ENCODE results near the gene IGFALS.
A peak's percentile ranks its signal among the peaks of the same experiment; 100 is the strongest.

IGFALS gene

DNA sequence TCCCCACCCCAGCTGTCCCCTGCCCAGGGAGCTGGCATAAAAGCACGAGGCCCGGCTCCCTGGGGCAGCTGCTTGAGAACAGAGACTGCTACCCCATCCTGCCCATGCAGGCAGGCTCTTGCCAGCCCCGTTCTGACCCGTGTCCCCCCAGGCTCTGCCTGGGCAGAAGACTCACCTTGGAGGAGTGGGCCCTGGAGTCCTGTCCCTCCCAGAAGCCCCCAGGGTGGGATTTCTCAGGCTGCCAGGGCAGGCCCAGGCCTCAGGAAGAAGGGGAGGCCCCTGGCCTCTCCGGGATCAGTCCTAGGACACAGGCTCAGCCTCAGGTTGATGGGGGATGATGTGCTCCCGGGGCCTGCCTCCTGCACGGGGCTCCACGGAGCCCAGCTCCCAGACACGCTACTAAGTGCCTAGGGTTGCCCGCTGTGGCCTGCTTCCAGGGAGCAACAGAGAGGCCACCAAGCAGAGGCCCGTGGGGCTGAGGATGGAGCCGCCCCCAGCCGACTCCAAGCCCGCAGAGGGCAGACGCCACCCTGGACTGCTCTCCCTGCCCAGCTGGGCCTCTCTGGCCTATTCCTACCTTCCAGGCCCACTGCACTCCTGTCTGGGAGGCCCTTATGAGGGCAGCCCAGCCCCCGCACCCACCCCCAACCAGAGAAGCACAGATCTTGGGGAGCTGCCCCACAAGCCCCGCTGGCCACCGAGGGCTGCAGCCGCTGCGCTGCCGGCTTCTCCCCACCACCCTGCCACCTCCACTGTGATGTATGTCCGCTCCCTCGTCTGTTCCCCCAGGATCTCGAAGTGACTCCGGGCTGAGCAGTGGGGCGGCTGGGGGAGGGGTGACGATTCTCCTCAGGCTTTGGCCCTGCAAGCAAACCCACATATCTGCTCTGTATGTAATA is 23.9 kb downstream of the IGFALS start:
- H3K27ac ChIP-seq, result peak overlapping the region; percentile 88
- TF ChIP-seq, protein P1, sequence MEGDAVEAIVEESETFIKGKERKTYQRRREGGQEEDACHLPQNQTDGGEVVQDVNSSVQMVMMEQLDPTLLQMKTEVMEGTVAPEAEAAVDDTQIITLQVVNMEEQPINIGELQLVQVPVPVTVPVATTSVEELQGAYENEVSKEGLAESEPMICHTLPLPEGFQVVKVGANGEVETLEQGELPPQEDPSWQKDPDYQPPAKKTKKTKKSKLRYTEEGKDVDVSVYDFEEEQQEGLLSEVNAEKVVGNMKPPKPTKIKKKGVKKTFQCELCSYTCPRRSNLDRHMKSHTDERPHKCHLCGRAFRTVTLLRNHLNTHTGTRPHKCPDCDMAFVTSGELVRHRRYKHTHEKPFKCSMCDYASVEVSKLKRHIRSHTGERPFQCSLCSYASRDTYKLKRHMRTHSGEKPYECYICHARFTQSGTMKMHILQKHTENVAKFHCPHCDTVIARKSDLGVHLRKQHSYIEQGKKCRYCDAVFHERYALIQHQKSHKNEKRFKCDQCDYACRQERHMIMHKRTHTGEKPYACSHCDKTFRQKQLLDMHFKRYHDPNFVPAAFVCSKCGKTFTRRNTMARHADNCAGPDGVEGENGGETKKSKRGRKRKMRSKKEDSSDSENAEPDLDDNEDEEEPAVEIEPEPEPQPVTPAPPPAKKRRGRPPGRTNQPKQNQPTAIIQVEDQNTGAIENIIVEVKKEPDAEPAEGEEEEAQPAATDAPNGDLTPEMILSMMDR (conservative IDR thresholded peaks at IDR 0.05), result no peak

DNA sequence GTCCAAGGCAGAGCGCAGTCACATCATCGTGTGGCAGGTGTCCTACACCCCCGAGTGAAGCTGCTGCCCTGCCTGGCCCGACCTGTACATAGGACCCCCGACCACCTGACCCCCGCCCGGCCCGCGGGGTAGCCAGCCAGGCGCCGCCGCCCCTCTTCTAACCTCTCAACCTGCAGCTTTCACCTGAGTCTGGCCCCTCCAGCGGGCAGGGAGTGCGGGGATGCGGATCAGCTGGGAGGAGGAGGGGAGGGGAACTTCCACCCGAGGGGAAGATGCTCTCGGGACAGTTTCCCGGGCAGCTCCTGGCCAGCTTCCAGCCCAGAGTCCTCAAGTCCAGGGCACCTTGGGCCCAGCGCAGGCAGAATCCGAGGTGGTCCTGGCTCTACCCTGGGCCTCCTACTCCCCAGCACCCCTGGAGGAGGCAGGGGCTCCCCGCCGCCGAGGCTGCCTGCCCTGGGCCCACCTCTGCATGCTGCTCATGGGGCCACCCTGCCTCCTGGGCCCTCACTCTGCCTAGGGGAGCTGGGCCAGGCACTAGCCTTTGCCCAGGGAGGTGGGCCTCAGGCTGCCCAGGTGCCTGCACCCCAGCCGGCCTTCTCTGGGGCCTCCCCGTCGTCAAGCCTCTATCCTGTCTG is 24.6 kb downstream of the IGFALS start:
- TF ChIP-seq, protein P1 (conservative IDR thresholded peaks at IDR 0.05), result no peak

GRCh38 chr16:1768061-1768766 is 25.3 kb downstream of the IGFALS start:
- TF ChIP-seq, protein P1 (conservative IDR thresholded peaks at IDR 0.05), result no peak
- H3K27ac ChIP-seq, result no peak overlapping the region; the same call in 1 of the 2 replicates

More for the DNA sequence above, 24.6 kb downstream of the IGFALS start:
- peak overlapping the region; percentile 88 for H3K27ac ChIP-seq

DNA sequence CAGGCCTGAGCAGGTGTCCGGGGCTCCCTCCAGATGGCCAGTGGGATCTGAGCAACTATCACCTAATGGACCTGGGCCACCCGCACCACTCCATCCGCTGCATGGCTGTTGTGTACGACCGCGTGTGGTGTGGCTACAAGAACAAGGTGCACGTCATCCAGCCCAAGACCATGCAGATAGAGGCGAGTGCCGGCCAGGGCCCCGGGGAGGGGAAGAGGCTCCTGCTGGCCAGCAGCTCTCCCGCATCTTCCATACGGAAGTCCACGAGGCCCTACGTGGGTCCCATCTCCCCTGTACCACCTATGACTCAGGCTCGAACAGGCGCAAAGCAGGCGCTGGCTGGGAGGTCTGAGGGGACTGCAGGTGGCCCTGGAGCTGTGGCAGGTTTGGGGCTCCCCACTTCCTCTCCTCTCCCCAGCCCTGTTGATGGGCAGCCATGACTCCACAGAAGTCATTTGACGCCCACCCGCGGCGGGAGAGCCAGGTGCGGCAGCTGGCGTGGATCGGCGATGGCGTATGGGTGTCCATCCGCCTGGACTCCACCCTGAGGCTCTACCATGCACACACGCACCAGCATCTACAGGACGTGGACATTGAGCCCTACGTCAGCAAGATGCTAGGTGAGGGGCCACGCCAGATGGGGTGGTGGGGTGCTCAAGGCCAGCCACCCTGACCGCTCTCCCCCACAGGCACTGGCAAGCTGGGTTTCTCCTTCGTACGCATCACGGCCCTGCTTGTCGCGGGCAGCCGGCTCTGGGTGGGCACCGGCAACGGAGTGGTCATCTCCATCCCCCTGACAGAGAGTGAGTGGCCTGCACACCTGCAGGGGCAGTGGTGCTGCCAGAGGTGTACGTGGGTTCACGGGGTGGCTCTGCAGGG is 26.1 kb downstream of the IGFALS start:
- H3K27ac ChIP-seq, result no peak overlapping the region
- TF ChIP-seq, protein P1 (conservative IDR thresholded peaks at IDR 0.05), result no peak

DNA sequence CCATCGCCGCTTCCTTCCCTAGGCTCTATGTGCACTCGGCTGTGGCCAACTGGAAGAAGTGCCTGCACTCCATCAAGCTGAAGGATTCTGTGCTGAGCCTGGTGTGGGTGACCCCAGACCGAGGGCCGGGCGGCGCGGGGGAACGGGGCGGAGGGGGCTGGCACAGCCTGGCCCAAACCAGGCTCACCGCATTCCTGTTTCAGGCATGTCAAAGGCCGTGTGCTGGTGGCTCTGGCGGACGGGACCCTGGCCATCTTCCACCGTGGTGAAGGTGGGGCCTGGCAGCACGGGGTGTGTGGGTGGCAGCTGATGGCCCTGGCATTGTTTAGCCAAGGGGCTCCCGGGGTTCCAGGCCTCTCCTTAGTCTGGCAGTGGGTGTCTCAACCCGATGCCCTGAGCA is 26.8 kb downstream of the IGFALS start:
- no peak overlapping the region for H3K27ac ChIP-seq
- TF ChIP-seq, protein P1 (conservative IDR thresholded peaks at IDR 0.05), result no peak

DNA sequence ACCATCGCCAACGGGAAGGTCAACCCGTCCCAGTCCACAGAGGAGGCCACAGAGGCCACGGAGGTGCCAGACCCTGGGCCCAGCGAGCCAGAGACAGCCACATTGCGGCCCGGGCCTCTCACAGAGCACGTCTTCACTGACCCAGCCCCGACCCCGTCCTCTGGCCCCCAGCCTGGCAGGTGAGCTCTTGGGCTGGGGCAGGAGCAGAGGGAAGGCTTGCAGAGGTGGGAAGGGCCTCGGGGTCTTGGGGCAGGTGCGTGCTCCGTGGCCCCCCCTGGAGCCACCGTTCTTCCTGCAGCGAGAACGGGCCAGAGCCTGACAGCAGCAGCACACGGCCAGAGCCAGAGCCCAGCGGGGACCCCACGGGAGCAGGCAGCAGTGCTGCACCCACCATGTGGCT is 27.3 kb downstream of the IGFALS start:
- TF ChIP-seq, protein P1 (conservative IDR thresholded peaks at IDR 0.05), result no peak
- no peak overlapping the region for H3K27ac ChIP-seq
